GM12878 (cell line): ENCODE data around the gene CISTR. TPM values are rescaled to one million over a fixed set of nuclear protein-coding genes. Genes with fewer than 3 reads are reported as not detected.

Experiments used
- ATAC-seq: fragments of 200-7000 bp; cut with Tn5 transposase; 3 replicates; pipeline ENCODE4 v1.9.1; 2020; ENCODE audit warnings: mild to moderate bottlenecking, moderate library complexity
- BruUV-seq: library from RNA; stranded (reverse); fragments of 400-500 nt; replicated peaks from 2 replicates; lab custom pipeline; 2021; lab: Mats Ljungman, UMichigan
- CTCF ChIA-PET: fragments of 300-600 bp; sonication (Branson Sonifier 250); formaldehyde crosslinking; extraction: SDS; loops from one replicate; lab custom pipeline; 2021; ENCODE audit warnings: inconsistent platforms; lab: Yijun Ruan, JAX
- POLR2A ChIA-PET: fragments of 350-600 bp; formaldehyde crosslinking; extraction: SDS; loops from one replicate; lab custom pipeline; 2021; ENCODE audit warnings: inconsistent platforms; lab: Charles Lee
- RAD21 ChIA-PET: fragments of 300-600 bp; sonication (Branson Sonifier 250); formaldehyde crosslinking; loops from one replicate; lab custom pipeline; 2023; ENCODE audit warnings: antibody characterized with exemption; ENCODE audit not compliant: unreplicated experiment; lab: Charles Lee
- SMC1A ChIA-PET: fragments of 300-600 bp; sonication (Branson Sonifier 250); formaldehyde crosslinking; loops from one replicate; lab custom pipeline; 2023; ENCODE audit not compliant: unreplicated experiment, uncharacterized antibody; lab: Charles Lee
- DNase-seq: peaks from one replicate; pipeline ENCODE4 v3.0.0-alpha.2; 2011; ENCODE audit warnings: low read depth, low spot score
- FAIRE-seq: peaks from 3 replicates; lab custom pipeline; 2011; peaks lifted over from hg19 to GRCh38; lab: Jason Lieb, UNC
- H2AFZ ChIP-seq: 2 replicates; pipeline ENCODE4 v1.6.0; 2011; ENCODE audit warnings: low read depth, low read length, control low read depth; ENCODE audit not compliant: control insufficient read depth
- H3K27ac ChIP-seq: 2 replicates; pipeline ENCODE4 v1.5.1; 2011; ENCODE audit warnings: control low read depth; ENCODE audit not compliant: control insufficient read depth, insufficient read depth
- H3K27me3 ChIP-seq, 2 experiments: replicated peaks in 1 of 2; 2 replicates each; pipeline versions ENCODE4 v1.6.0 to v1.6.1; 2011; ENCODE audit warnings: low read length in 1 of 2; ENCODE audit not compliant: control insufficient read depth in 2 of 2, insufficient read depth in 2 of 2
- H3K36me3 ChIP-seq, 2 experiments: 2 replicates each; pipeline ENCODE4 v1.5.1; 2011; ENCODE audit warnings: low read length in 1 of 2; ENCODE audit not compliant: control insufficient read depth in 2 of 2, insufficient read depth in 2 of 2
- H3K4me1 ChIP-seq: 2 replicates; pipeline ENCODE4 v1.6.1; 2011; ENCODE audit warnings: mild to moderate bottlenecking, low read length, moderate library complexity, mixed read lengths; ENCODE audit not compliant: control insufficient read depth, insufficient read depth
- H3K4me2 ChIP-seq: 2 replicates; pipeline ENCODE4 v1.6.0; 2011; ENCODE audit warnings: control low read depth; ENCODE audit not compliant: control insufficient read depth, insufficient read depth
- H3K4me3 ChIP-seq: fragments of 200-600 bp; sonication (generic); 2 replicates; pipeline ENCODE4 v1.5.1; 2016
- H3K79me2 ChIP-seq: 2 replicates; pipeline ENCODE4 v1.6.0; 2011; ENCODE audit warnings: low read length; ENCODE audit not compliant: control insufficient read depth, insufficient read depth
- H3K9ac ChIP-seq: 2 replicates; pipeline ENCODE4 v1.8.0; 2011; ENCODE audit warnings: low read length, control low read depth, mixed read lengths; ENCODE audit not compliant: control insufficient read depth, insufficient read depth
- H3K9me3 ChIP-seq: replicated peaks from 3 replicates; pipeline ENCODE4 v1.5.1; 2011; ENCODE audit warnings: mild to moderate bottlenecking, low read length; ENCODE audit not compliant: control insufficient read depth, insufficient read depth
- H4K20me1 ChIP-seq: 2 replicates; pipeline ENCODE4 v1.6.0; 2011; ENCODE audit not compliant: control insufficient read depth, insufficient read depth
- BRCA1 ChIP-seq: IDR thresholded peaks from 2 replicates; pipeline ENCODE4 v1.6.1; 2011; ENCODE audit warnings: low read depth, low read length, improper control_type of control experiment
- GABPA ChIP-seq: IDR thresholded peaks from 2 replicates; pipeline ENCODE4 v1.6.1; 2014; ENCODE audit warnings: antibody characterized with exemption, low read depth, mild to moderate bottlenecking, inconsistent platforms
- HSF1 ChIP-seq: fragments of 150-350 bp; IDR thresholded peaks from 2 replicates; pipeline ENCODE4 v1.6.1; 2014; ENCODE audit warnings: mild to moderate bottlenecking, low read depth, low read length
- KLF5 ChIP-seq: fragments of 450-650 bp; IDR thresholded peaks from 2 replicates; pipeline ENCODE4 v1.6.1; 2014; ENCODE audit warnings: mild to moderate bottlenecking; ENCODE audit not compliant: partially characterized antibody
- NBN ChIP-seq: fragments of 450-650 bp; IDR thresholded peaks from 2 replicates; pipeline ENCODE4 v1.6.1; 2016
- NFXL1 ChIP-seq: fragments of 450-650 bp; IDR thresholded peaks from 2 replicates; pipeline ENCODE4 v1.6.1; 2017; ENCODE audit warnings: antibody characterized with exemption, mild to moderate bottlenecking, borderline replicate concordance
- NFYB ChIP-seq: IDR thresholded peaks from 2 replicates; pipeline ENCODE4 v1.6.1; 2011; ENCODE audit warnings: low read depth, mild to moderate bottlenecking, low read length, improper control_type of control experiment, moderate library complexity; ENCODE audit not compliant: insufficient read depth
- POLR2AphosphoS5 ChIP-seq: IDR thresholded peaks from 2 replicates; pipeline ENCODE4 v1.6.1; 2011; ENCODE audit warnings: mild to moderate bottlenecking, low read length, inconsistent platforms
- RELB ChIP-seq: fragments of 450-650 bp; IDR thresholded peaks from 2 replicates; pipeline ENCODE4 v1.6.1; 2017; ENCODE audit warnings: low read depth, mild to moderate bottlenecking, moderate library complexity
- SPI1 ChIP-seq: IDR thresholded peaks from 2 replicates; pipeline ENCODE4 v1.6.1; 2011; ENCODE audit warnings: low read depth, mild to moderate bottlenecking, low read length, moderate library complexity, borderline replicate concordance; ENCODE audit not compliant: insufficient read depth
- ZBTB33 ChIP-seq: fragments of 450-650 bp; IDR thresholded peaks from 2 replicates; pipeline ENCODE4 v1.6.1; 2017; ENCODE audit warnings: mild to moderate bottlenecking
- WGBS: methylation state at CpG from one replicate; pipeline ENCODE4 v1.1.6; 2016; ENCODE audit warnings: low lambda C conversion rate; ENCODE audit not compliant: insufficient replicate concordance, insufficient coverage; ENCODE audit errors: missing lambda C conversion rate; 5-methylcytosine and 5-hydroxymethylcytosine counted together
- in situ Hi-C: fragments of 300-500 bp; cut with MboI; formaldehyde crosslinking; loops from 9 replicates; pipeline ENCODE4 v1.14.3; 2018; ENCODE audit warnings: mixed read lengths
- intact Hi-C: fragments of 100-400 bp; cut with micrococcal nuclease; formaldehyde crosslinking; loops from one replicate; pipeline ENCODE4 v1.14.2; 2022; ENCODE audit not compliant: unreplicated experiment
- polyA plus RNA-seq, 11 experiments: library from polyadenylated mRNA; depleted of rRNA in 4 of 11; unstranded in 6 of 11; stranded (reverse) in 5 of 11; fragments of >200 nt; fragmentation: Nextera tagmentation in 4 of 11; fragmentation: Illumina TruSeq in 1 of 11; extraction: Ambion mirVana in 4 of 11; extraction: Trizol in 1 of 11; gene quantifications; 1 replicate in 1 of 11; 2 replicates in 10 of 11; pipeline versions ENCODE4 v1.2.1 to v1.2.3, GENCODE V29; 2011 to 2016; ENCODE audit warnings: inconsistent platforms in 2 of 11, missing spikeins in 2 of 11, low read depth in 1 of 11
- total RNA-seq, 4 experiments: library from RNA; depleted of rRNA in 3 of 4; stranded (reverse); fragments of >200 nt in 3 of 4; fragmentation: Illumina TruSeq in 1 of 4; extraction: Trizol in 1 of 4; gene quantifications; 2 replicates each; pipeline versions ENCODE4 v1.2.1 to v1.2.3, GENCODE V29; 2013 to 2021

Gene CISTR
- total and polyA plus RNA-seq, 10 of the 15 experiments (the other 5 are each of a cell fraction or from before 2014, with no cell fraction given), result 0.26 TPM; not detected in 9

GRCh38 chr12:53744751-53745150, 7.0 kb downstream of the CISTR start:
- no TSS peak for BruUV-seq
- POLR2A ChIA-PET, result interaction anchor here (1.2 kb wide), 1 partner anchor 42 kb away, joined by 4 read pairs; no protein-coding TSS in a partner anchor
- Histone ChIP-seq H4K20me1 (no peaks in the 10 kb centered on the region), H3K27me3 (peaks cover 0 to 11% of the 10 kb centered on the region in 2 experiments; a peak in 2 of 4 replicates), H3K4me1 (no peaks in the 10 kb centered on the region; the same call in 1 of the 2 replicates), H3K4me3 (no peak overlapping the region), H2AFZ (no peak overlapping the region), H3K9me3 (no peaks in the 10 kb centered on the region), H3K36me3 (no peaks in the 10 kb centered on the region), H3K9ac (no peak overlapping the region), H3K27ac (no peak overlapping the region), H3K79me2 (no peaks in the 10 kb centered on the region), H3K4me2 (no peak overlapping the region)
- SMC1A ChIA-PET, result interaction anchor here (0.6 to 9.8 kb wide), 18 partner anchors 8 to 201 kb away, joined by 3 to 156 read pairs (median 6); partner anchors contain the start of gene CALCOCO1
- DNase-seq, result no peak
- in situ Hi-C loops, result loop anchor here (5.0 kb wide), 2 partner anchors 42 to 202 kb away; no protein-coding TSS in a partner anchor
- no peak for FAIRE-seq
- RAD21 ChIA-PET, result interaction anchor here (1.3 to 6.1 kb wide), 11 partner anchors 9 to 201 kb away, joined by 3 to 129 read pairs (median 19); partner anchors contain the start of gene CALCOCO1
- ATAC-seq, result no peak
- intact Hi-C loops, result no loop called here
- WGBS, result 7% methylated on average over 6 of the region's 6 CpGs
- CTCF ChIA-PET, result interaction anchor here (1.0 to 10.2 kb wide), 20 partner anchors 12 to 462 kb away, joined by 3 to 459 read pairs (median 6); partner anchors contain the start of genes ATP5MC2, CALCOCO1 and CISTR
- no peak for TF ChIP-seq ZBTB33
- no peak for TF ChIP-seq BRCA1
- no peak for TF ChIP-seq POLR2AphosphoS5
- no peak for TF ChIP-seq SPI1
- TF ChIP-seq HSF1, result no peak
- no peak for TF ChIP-seq NFXL1
- TF ChIP-seq KLF5, result no peak
- no peak for TF ChIP-seq GABPA
- TF ChIP-seq RELB, result no peak
- TF ChIP-seq NBN, result no peak
- no peak for TF ChIP-seq NFYB
